ENCODE results near the gene PPP1R3E.
"Not testable (repeated sequence)": the region's sequence is repeated elsewhere in the genome, so short reads cannot be mapped to it uniquely, and the experiment has no call there.

DNA sequence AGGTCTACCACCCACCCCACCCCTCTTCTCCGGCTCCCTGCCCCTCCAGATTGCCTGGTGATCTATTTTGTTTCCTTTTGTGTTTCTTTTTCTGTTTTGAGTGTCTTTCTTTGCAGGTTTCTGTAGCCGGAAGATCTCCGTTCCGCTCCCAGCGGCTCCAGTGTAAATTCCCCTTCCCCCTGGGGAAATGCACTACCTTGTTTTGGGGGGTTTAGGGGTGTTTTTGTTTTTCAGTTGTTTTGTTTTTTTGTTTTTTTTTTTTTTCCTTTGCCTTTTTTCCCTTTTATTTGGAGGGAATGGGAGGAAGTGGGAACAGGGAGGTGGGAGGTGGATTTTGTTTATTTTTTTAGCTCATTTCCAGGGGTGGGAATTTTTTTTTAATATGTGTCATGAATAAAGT lies 23.1 kb upstream of the PPP1R3E start:
- TF ChIP-seq, protein P1, sequence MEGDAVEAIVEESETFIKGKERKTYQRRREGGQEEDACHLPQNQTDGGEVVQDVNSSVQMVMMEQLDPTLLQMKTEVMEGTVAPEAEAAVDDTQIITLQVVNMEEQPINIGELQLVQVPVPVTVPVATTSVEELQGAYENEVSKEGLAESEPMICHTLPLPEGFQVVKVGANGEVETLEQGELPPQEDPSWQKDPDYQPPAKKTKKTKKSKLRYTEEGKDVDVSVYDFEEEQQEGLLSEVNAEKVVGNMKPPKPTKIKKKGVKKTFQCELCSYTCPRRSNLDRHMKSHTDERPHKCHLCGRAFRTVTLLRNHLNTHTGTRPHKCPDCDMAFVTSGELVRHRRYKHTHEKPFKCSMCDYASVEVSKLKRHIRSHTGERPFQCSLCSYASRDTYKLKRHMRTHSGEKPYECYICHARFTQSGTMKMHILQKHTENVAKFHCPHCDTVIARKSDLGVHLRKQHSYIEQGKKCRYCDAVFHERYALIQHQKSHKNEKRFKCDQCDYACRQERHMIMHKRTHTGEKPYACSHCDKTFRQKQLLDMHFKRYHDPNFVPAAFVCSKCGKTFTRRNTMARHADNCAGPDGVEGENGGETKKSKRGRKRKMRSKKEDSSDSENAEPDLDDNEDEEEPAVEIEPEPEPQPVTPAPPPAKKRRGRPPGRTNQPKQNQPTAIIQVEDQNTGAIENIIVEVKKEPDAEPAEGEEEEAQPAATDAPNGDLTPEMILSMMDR (conservative IDR thresholded peaks at IDR 0.05 in 1 of 2, IDR thresholded peaks at IDR 0.05 in 1 of 2; ENCODE audit: low read depth in 1 of 2, low read length in 2 of 2) = not testable (repeated sequence)
- TF ChIP-seq EZH2 (IDR thresholded peaks at IDR 0.05; ENCODE audit: low read length, missing control alignments) = not testable (repeated sequence)

All from fibroblast of lung (primary cell).